Choroid plexus epithelial cell (primary cell): ENCODE data around the gene ZMYM4.
"Not testable (repeated sequence)": the region's sequence is repeated elsewhere in the genome, so short reads cannot be mapped to it uniquely, and the experiment has no call there.

Experiments
- DNase-seq: peaks from one replicate; pipeline ENCODE4 v3.0.0-alpha.2; 2010; ENCODE audit warnings: low read depth
- H3K4me3 ChIP-seq: 2 replicates; pipeline ENCODE4 v1.5.1; 2011; ENCODE audit warnings: low read depth, mild to moderate bottlenecking, control low read depth, low read length, moderate library complexity
- CTCF ChIP-seq: conservative IDR thresholded peaks from 2 replicates; pipeline ENCODE4 v1.5.1; 2011; ENCODE audit warnings: low read depth, mild to moderate bottlenecking, control low read depth, inconsistent platforms, low read length, moderate library complexity

Gene ZMYM4

GRCh38 chr1:35319988-35320713, 51.6 kb downstream of the ZMYM4 start:
- H3K4me3 ChIP-seq: no peak overlapping the region
- TF ChIP-seq CTCF: no peak
- DNase-seq: peak; percentile 35

- TF ChIP-seq CTCF: no peak
- DNase-seq: no peak
- no peak overlapping the region for H3K4me3 ChIP-seq
Observed at GRCh38 chr1:35320937-35321336, 52.4 kb downstream of the ZMYM4 start.

- peak; percentile 58 for DNase-seq
- H3K4me3 ChIP-seq: no peak overlapping the region
- TF ChIP-seq CTCF: no peak
Observed at GRCh38 chr1:35324486-35324885, 56.0 kb downstream of the ZMYM4 start.

- DNase-seq: no peak
- H3K4me3 ChIP-seq: no peak overlapping the region
- TF ChIP-seq CTCF: no peak
Observed at GRCh38 chr1:35326246-35326866, 57.8 kb downstream of the ZMYM4 start.

- H3K4me3 ChIP-seq, DNase-seq: not testable (repeated sequence)
Observed at GRCh38 chr1:35331618-35332017, 63.1 kb downstream of the ZMYM4 start.

GRCh38 chr1:35334485-35334884, 66.0 kb downstream of the ZMYM4 start:
- H3K4me3 ChIP-seq: no peak overlapping the region
- DNase-seq: no peak
- no peak for TF ChIP-seq CTCF

GRCh38 chr1:35340519-35340918, 72.0 kb downstream of the ZMYM4 start:
- no peak for TF ChIP-seq CTCF
- H3K4me3 ChIP-seq: no peak overlapping the region
- DNase-seq: no peak
